Activated CD4-positive, CD25-positive, alpha-beta regulatory T cell treated with anti-CD3 and anti-CD28 coated beads, Interleukin-2, amount 50 U/mL, for 16 hours (primary cell): ENCODE data around the gene SOX11.
"Not testable (repeated sequence)": the region's sequence is repeated elsewhere in the genome, so short reads cannot be mapped to it uniquely, and the experiment has no call there.

Experiments
- DNase-seq: peaks from one replicate; pipeline ENCODE4 v3.0.0-alpha.2; 2020; ENCODE audit warnings: low read depth, low spot score

Gene SOX11

GRCh38 chr2:5691985-5692529, at the start of gene SOX11:
Gene SOX11, plus strand, starts transcription at chr2:5692384. Its CDS starts 338 bp downstream, at chr2:5692722.
- DNase-seq: no peak

DNA sequence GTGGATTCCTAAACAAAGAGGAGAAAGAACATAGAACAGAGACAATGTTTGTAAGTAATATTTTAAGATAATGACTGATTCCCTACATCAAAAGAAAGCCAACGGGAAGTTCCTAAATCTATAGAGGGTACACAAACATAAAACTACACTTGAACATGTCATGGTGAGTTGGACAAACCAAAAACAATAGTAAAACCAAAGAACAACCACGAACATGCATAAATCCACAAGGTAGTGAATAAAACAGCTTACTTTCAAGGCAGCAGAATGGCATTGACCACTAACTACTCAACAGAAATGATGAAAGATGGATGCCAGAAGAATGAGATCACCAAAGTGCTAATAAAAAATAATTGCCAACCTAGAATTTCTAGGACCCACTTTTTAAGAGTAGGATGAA, 39.5 kb upstream of the SOX11 start:
- not testable (repeated sequence) for DNase-seq

- not testable (repeated sequence) for DNase-seq
Observed at GRCh38 chr2:5653756-5654155, 38.4 kb upstream of the SOX11 start.

GRCh38 chr2:5657231-5657630, 35.0 kb upstream of the SOX11 start:
- DNase-seq: no peak

DNA sequence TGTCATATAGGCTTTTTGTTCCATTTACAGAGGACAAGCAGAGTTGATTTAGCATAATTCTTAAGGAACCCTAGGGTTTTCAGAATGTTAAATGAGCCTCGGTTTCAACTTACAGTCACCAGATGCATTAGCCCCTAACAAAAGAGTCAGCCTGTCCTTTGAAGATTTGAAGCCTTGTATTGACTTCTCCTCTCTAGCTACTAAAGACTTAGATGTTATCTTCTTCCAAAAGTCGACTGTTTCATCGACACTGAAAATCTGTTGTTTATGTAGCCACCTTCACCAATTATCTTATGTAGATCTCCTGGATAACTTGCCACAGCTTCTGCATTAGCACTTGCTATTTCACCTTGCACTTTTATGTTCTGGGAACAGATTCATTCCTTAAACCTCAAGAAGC, 31.6 kb upstream of the SOX11 start:
- DNase-seq: no peak

DNA sequence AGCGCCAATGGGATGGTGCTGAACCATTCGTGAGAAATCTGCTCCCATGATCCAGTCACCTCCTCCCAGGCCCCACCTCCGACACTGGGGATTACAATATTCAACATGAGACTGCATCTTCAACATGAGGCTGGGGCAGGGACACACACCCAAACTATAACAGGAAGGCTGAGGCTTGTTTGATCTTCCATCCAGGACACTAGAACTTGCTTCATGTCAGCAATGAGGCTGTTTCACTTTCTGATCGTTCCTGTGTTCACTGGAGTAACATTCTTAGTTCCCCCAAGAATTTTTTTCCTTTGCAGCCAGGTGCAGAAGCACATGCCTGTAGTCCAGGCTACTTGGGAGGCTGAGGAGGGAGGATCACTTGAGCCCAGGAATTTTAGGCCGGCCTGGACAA, 30.8 kb upstream of the SOX11 start:
- no peak for DNase-seq

GRCh38 chr2:5664278-5664681, 27.9 kb upstream of the SOX11 start:
- no peak for DNase-seq

GRCh38 chr2:5665066-5665465, 27.1 kb upstream of the SOX11 start:
- DNase-seq: no peak

- DNase-seq: no peak
Observed at GRCh38 chr2:5666798-5667197, 25.4 kb upstream of the SOX11 start.

- not testable (repeated sequence) for DNase-seq
Observed at GRCh38 chr2:5667655-5668054, 24.5 kb upstream of the SOX11 start.

DNA sequence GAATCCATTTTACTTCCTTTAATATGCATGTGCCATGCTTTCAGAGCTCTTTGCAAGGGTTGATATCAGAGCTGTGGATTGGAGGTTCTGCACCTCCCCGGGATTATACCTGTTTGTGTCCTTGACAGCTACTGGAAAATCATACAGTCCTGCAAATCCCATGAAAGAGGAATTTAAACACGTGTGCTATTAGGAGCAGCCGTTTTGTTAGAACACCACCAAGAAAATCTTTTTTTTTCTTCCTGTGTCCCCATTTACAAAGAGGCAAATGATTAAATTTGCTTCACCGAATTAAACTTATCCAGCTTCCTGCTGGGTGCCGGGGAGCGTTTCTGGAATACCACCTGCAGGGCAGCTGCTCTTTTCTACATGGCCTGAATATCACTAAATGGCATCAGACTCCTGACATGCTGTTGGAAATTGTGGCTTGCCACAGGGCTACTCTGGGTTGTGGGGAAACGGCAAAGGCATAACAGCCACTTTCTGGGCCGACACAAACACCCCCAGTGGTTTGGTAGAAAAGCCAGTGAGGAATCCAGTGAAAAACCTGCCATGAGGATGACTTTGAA, 23.4 kb upstream of the SOX11 start:
- no peak for DNase-seq

GRCh38 chr2:5672749-5673144, 19.4 kb upstream of the SOX11 start:
- no peak for DNase-seq

DNA sequence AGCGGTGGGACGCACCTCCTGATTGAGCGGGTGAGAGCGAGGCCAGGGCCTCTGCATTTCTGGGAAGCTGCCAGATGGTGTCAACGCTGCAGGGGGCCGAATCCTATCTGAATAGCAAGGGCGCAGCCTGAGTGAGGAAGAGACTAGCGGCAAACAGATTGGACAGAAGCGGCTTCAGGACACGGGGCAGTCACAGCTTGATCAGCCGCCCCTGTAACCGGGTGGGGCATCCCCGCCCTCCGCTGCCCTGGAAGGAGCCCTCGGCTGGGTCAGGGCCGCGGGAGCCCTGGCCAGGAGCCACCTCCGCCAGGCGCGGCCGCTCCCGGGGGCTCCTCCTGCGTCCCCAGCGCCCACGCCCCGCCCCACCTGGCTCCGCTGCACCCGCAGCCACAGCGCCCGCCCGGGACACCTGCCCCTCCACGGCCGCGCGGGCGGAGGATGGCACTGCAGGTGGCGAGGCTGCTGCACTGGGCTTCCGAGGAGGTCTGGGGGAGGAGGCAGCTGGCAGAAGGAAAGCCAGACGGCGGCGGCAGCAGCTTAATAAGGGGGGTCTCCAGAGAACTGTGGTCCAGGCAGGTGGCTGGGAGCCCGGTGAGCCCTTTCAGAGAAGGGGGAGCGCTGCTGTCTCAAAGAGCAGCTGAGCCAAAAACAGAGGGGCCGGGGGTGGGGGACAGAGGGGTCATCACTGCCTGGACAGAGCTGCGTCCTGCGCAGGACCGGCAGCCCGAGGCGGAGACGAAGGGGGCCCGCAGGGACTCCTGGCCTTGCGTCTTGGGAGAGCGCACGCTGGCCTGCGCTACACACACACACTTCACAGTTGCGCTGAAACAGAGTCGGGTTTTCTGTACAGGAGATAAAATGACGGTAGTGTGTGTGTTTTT, 18.8 kb upstream of the SOX11 start:
- DNase-seq: no peak

GRCh38 chr2:5674026-5674340, 18.2 kb upstream of the SOX11 start:
- no peak for DNase-seq

- DNase-seq: no peak
Observed at GRCh38 chr2:5677133-5677532, 15.1 kb upstream of the SOX11 start.

- DNase-seq: no peak
Observed at GRCh38 chr2:5683471-5683870, 8.7 kb upstream of the SOX11 start.

DNA sequence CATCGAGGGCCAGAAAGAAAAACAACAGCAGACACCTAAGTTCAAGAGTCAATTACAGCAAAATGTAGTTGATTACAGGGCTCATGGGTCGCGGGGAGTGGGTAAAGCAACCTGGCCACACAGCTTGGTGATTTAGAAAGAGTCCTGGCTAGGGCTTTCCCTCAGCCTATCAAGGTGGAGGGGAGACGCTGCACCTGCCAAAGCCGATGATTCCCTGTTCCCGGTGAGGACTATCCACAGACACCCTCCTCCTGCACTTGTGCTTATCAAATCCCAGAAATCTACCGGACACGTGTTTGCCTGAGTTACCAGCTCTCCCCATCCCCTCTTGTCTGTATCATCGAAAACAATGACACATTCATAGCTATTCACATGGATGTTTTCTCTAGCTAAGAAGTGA, 7.0 kb upstream of the SOX11 start:
- DNase-seq: no peak

GRCh38 chr2:5686068-5686467, 6.1 kb upstream of the SOX11 start:
- DNase-seq: no peak

DNA sequence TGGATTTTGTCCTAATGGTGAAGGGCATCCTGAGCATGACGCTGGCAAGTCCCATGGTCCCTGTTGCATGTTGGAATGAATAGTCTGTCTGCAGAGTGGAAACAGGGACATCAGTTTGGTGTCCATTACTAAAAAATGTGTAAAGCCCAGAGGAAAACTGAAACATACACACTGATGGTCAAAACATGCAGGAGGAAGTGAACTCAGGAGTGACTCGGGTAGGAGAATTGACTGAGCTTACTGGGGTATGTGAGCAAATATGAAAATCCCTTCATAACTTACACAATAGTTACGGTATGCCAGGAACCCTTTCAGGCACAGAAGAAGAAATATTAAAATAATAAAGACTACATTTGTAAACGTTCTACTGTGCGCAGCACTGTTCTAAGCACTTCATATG, 5.6 kb upstream of the SOX11 start:
- no peak for DNase-seq

DNA sequence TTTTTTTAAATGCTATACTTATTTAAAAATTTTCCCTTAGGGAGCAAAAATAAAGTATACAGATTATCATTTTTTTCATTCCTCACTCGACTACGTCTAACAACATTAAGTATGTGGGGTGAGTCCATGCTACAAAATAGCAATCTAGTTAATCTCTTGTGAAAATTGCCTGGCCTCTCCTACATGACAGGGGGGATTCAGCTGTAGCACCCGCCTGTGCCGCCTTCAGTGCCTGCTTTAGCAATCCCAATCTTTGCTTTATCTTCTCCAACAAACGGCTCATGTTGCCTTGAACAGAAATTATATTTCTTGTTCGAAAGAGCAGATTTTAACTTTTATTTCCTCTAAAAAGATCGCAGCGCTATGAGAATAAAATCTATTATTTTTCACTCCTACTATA, 2.4 kb upstream of the SOX11 start:
- no peak for DNase-seq

DNA sequence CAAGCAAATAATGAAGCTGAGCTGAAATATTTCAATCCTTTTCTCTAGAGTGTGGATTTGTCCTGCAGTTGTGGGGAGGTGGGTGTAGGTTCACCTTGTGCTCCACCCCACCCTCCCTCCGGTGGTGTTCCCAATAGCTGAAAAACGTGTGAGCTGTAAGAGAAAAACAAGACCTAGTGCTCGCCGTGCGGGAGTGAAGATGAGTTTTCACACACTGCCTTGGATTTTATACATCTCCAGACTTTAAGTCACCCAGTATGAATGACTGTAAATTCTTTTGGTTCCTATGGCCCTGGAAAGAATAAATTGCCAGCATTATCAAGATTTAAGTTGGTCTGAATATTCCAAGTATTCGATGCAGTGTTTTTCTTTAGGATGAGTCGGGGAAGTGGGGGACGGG, 1.9 kb upstream of the SOX11 start:
- DNase-seq: no peak

- DNase-seq: no peak
Observed at GRCh38 chr2:5690718-5691220, 1.4 kb upstream of the SOX11 start.
